Trophoblast cell (in vitro differentiated cells and primary cell): ENCODE data around the gene SLC2A4.
A peak's percentile ranks its signal among the peaks of the same experiment; 100 is the strongest.

Experiments used
- DNase-seq, 2 donors: peaks; one replicate each; pipeline ENCODE4 v3.0.0-alpha.2; 2016
- H2AFZ ChIP-seq: 2 replicates; pipeline ENCODE4 v1.6.1; 2013; ENCODE audit warnings: low read length, moderate library complexity, mild to moderate bottlenecking; ENCODE audit not compliant: insufficient read depth, poor library complexity
- H2AK5ac ChIP-seq: 2 replicates; pipeline ENCODE4 v1.6.1; 2013; ENCODE audit warnings: mild to moderate bottlenecking, low read length
- H2BK120ac ChIP-seq: 2 replicates; pipeline ENCODE4 v1.6.1; 2013; ENCODE audit warnings: low read length, mild to moderate bottlenecking, moderate library complexity; ENCODE audit not compliant: insufficient read depth, poor library complexity
- H2BK12ac ChIP-seq: 2 replicates; pipeline ENCODE4 v1.6.1; 2013; ENCODE audit warnings: mild to moderate bottlenecking, low read length, moderate library complexity
- H2BK5ac ChIP-seq: 2 replicates; pipeline ENCODE4 v1.6.1; 2013; ENCODE audit warnings: low read length, low read depth, moderate library complexity, mild to moderate bottlenecking; ENCODE audit not compliant: poor library complexity
- H3K14ac ChIP-seq: 2 replicates; pipeline ENCODE4 v1.6.1; 2013; ENCODE audit warnings: mild to moderate bottlenecking, low read length
- H3K18ac ChIP-seq: 2 replicates; pipeline ENCODE4 v1.6.1; 2013; ENCODE audit warnings: mild to moderate bottlenecking, low read length
- H3K23ac ChIP-seq: 2 replicates; pipeline ENCODE4 v1.6.1; 2013; ENCODE audit warnings: low read length
- H3K27ac ChIP-seq: 2 replicates; pipeline ENCODE4 v1.5.1; 2013; ENCODE audit warnings: low read depth, mild to moderate bottlenecking, inconsistent platforms, low read length, moderate library complexity
- H3K27me3 ChIP-seq: 2 replicates; pipeline ENCODE4 v1.6.1; 2013; ENCODE audit warnings: inconsistent platforms, mild to moderate bottlenecking, low read length, moderate library complexity; ENCODE audit not compliant: insufficient read depth
- H3K36me3 ChIP-seq, 2 experiments: 1 replicate in 1 of 2; 2 replicates in 1 of 2; pipeline ENCODE4 v1.6.1; 2013; ENCODE audit warnings: low read length in 2 of 2, mild to moderate bottlenecking in 2 of 2, moderate library complexity in 1 of 2; ENCODE audit not compliant: insufficient read depth in 2 of 2, control insufficient read depth in 1 of 2
- H3K4ac ChIP-seq: 2 replicates; pipeline ENCODE4 v1.6.1; 2013; ENCODE audit warnings: low read depth, mild to moderate bottlenecking, low read length, moderate library complexity
- H3K4me1 ChIP-seq, 2 experiments: 1 replicate in 1 of 2; 2 replicates in 1 of 2; pipeline ENCODE4 v1.6.1; 2013; ENCODE audit warnings: low read length in 2 of 2, mild to moderate bottlenecking in 2 of 2, moderate library complexity in 1 of 2; ENCODE audit not compliant: insufficient read depth in 2 of 2, control insufficient read depth in 1 of 2
- H3K4me2 ChIP-seq: 2 replicates; pipeline ENCODE4 v1.6.1; 2013; ENCODE audit warnings: inconsistent platforms, mild to moderate bottlenecking, low read length, moderate library complexity
- H3K4me3 ChIP-seq: 2 replicates; pipeline ENCODE4 v1.5.1; 2013; ENCODE audit warnings: mild to moderate bottlenecking, low read depth, low read length, inconsistent platforms
- H3K79me1 ChIP-seq: one replicate; pipeline ENCODE4 v1.6.1; 2013; ENCODE audit warnings: low read length
- H3K79me2 ChIP-seq: 2 replicates; pipeline ENCODE4 v1.6.1; 2013; ENCODE audit warnings: low read length, mild to moderate bottlenecking; ENCODE audit not compliant: control insufficient read depth, insufficient read depth, poor library complexity
- H3K9ac ChIP-seq: 2 replicates; pipeline ENCODE4 v1.6.1; 2013; ENCODE audit warnings: mild to moderate bottlenecking, low read length
- H3K9me3 ChIP-seq: 2 replicates; pipeline ENCODE4 v1.6.1; 2013; ENCODE audit warnings: low read depth, mild to moderate bottlenecking, control low read depth, inconsistent platforms, low read length; ENCODE audit not compliant: insufficient read depth
- H4K12ac ChIP-seq: 2 replicates; pipeline ENCODE4 v1.6.1; 2013; ENCODE audit warnings: low read depth, mild to moderate bottlenecking, low read length, moderate library complexity
- H4K8ac ChIP-seq: 2 replicates; pipeline ENCODE4 v1.6.1; 2013; ENCODE audit warnings: low read depth, mild to moderate bottlenecking, low read length, moderate library complexity
- H4K91ac ChIP-seq: one replicate; pipeline ENCODE4 v1.6.1; 2013; ENCODE audit warnings: low read depth, mild to moderate bottlenecking, low read length, moderate library complexity
- WGBS: extraction: QIAGEN DNeasy Blood & Tissue Kit; methylation state at CpG from one replicate; pipeline ENCODE4 v1.1.7; 2013; ENCODE audit warnings: missing lambda C conversion rate; ENCODE audit not compliant: insufficient read length, insufficient coverage; ENCODE audit errors: extremely low coverage; 5-methylcytosine and 5-hydroxymethylcytosine counted together

Gene SLC2A4

DNA sequence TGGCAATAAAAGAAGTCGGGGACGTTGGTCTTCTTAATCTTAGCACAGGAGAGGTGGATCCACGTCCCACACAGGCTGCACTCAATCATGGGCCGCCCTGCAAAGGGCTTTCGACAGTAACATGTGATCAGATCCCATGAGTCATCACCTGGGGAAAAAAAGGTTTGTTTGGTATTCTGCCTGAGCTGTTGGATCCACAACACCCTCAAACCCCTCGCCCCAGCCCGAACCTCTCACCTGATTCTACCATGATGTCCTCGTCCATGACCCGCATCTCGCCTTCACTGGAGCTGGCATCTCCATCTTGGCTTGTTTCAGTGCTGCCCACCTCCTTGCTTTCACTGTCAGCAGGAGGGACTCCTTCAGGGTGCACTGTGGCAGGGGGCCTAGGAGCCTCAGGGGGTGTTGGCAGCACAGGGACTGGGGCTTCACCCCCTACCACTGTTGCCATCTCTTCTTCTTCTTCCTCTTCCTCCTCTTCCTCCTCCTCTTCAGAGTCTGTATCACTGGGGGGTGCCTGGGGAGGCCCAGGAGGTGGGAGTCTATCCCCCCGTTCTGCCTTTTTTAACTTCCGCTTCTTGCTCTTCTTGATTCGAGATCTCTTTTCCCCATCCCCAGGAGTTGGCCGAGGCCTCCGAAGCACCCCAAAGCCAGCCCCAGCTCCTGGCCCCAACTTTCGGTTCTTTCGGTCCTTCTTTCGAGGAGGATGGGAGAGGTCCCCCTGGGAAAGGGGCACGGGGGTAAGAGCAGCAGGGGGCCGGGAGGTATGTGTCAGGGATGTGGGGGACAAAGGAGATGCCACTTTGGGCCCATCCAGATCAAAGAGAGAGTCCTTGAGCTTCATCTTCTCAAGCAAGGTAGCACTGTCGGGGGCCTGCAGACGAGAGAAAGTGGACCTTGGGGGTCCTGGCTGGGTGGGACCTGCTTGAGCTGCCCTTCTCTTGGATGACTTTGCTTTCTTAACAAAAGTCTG, 45.5 kb upstream of the SLC2A4 start:
- Histone ChIP-seq H4K8ac (peak overlapping the region; percentile 13), H3K36me3 (peaks cover 25 to 37% of the 10 kb centered on the region in 2 experiments), H3K4me2 (no peak overlapping the region), H3K9me3 (peaks cover 4% of the 10 kb centered on the region), H3K14ac (no peak overlapping the region), H2AFZ (no peak overlapping the region), H3K4me3 (no peak overlapping the region), H3K27me3 (no peaks in the 10 kb centered on the region), H3K4ac (peak overlapping the region; percentile 61), H3K79me1 (peaks cover 24% of the 10 kb centered on the region), H3K18ac (no peak overlapping the region), H2BK12ac (no peak overlapping the region), H3K79me2 (peaks cover 32% of the 10 kb centered on the region), H2BK120ac (no peak overlapping the region), H3K27ac (peak overlapping the region; percentile 38), H4K91ac (no peak overlapping the region), H2BK5ac (no peak overlapping the region), H3K4me1 (peaks cover 16 to 31% of the 10 kb centered on the region in 2 experiments), H2AK5ac (no peak overlapping the region), H4K12ac (no peak overlapping the region), H3K23ac (no peak overlapping the region), H3K9ac (no peak overlapping the region)
- no CpG with 5 or more reads among the region's 22 CpGs for WGBS
- DNase-seq = no peak

GRCh38 chr17:7236808-7237207, 44.7 kb upstream of the SLC2A4 start:
- Histone ChIP-seq H3K9me3 (peaks cover 4% of the 10 kb centered on the region), H4K91ac (no peak overlapping the region), H3K18ac (no peak overlapping the region), H3K9ac (no peak overlapping the region), H2BK5ac (no peak overlapping the region), H2AFZ (no peak overlapping the region), H3K14ac (no peak overlapping the region), H4K8ac (peak overlapping the region; percentile 13), H4K12ac (no peak overlapping the region), H2AK5ac (no peak overlapping the region), H3K27me3 (no peaks in the 10 kb centered on the region), H3K79me2 (peaks cover 32% of the 10 kb centered on the region), H3K4me3 (no peak overlapping the region), H3K4me2 (peak overlapping the region; percentile 71), H2BK12ac (no peak overlapping the region), H3K4me1 (peaks cover 18 to 34% of the 10 kb centered on the region in 2 experiments), H2BK120ac (no peak overlapping the region), H3K36me3 (peaks cover 25 to 38% of the 10 kb centered on the region in 2 experiments), H3K27ac (peak overlapping the region; percentile 89), H3K23ac (no peak overlapping the region), H3K79me1 (peaks cover 25% of the 10 kb centered on the region), H3K4ac (peak overlapping the region; percentile 61)
- no peak for DNase-seq
- WGBS = 100% methylated on average over 1 of the region's 6 CpGs

DNA sequence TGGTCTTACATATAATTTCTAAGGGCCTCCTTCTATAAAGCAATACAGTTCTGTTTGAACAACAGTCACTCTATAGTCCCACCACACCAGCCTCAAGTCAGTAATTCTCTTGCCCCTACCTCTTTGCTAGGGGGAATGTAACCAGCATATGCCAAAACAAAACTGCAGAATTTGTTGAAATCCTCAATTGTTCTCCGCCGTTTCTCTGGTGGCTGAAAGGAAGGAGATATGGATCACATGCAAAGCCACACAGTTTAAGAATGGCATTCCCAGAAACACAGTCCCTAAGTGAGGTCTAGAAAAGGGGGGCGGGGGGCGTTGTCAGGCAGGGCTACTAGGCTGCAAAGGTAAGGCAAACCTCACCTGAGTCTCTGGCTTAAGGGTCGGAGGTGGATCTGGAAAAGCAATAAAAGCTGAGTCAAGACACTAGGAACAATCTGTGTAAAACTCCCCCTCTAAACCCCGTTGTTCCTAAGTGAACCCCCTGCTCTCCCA, 44.2 kb upstream of the SLC2A4 start:
- Histone ChIP-seq H3K4me1 (peaks cover 18 to 32% of the 10 kb centered on the region in 2 experiments), H2AK5ac (peak overlapping the region; percentile 55), H3K27ac (peak overlapping the region; percentile 89), H2BK120ac (no peak overlapping the region), H3K4ac (peak overlapping the region; percentile 89), H3K36me3 (peaks cover 25 to 38% of the 10 kb centered on the region in 2 experiments), H2AFZ (no peak overlapping the region), H4K91ac (no peak overlapping the region), H3K14ac (peak overlapping the region; percentile 65), H3K4me2 (peak overlapping the region; percentile 71), H3K18ac (no peak overlapping the region), H3K27me3 (no peaks in the 10 kb centered on the region), H4K8ac (no peak overlapping the region), H3K23ac (no peak overlapping the region), H3K79me1 (peaks cover 30% of the 10 kb centered on the region), H3K4me3 (peak overlapping the region; percentile 59), H3K79me2 (peaks cover 34% of the 10 kb centered on the region), H4K12ac (peak overlapping the region; percentile 50), H2BK12ac (no peak overlapping the region), H3K9me3 (peaks cover 4% of the 10 kb centered on the region), H2BK5ac (peak overlapping the region; percentile 32), H3K9ac (peak overlapping the region; percentile 17)
- no CpG with 5 or more reads among the region's 6 CpGs for WGBS
- DNase-seq = no peak

DNA sequence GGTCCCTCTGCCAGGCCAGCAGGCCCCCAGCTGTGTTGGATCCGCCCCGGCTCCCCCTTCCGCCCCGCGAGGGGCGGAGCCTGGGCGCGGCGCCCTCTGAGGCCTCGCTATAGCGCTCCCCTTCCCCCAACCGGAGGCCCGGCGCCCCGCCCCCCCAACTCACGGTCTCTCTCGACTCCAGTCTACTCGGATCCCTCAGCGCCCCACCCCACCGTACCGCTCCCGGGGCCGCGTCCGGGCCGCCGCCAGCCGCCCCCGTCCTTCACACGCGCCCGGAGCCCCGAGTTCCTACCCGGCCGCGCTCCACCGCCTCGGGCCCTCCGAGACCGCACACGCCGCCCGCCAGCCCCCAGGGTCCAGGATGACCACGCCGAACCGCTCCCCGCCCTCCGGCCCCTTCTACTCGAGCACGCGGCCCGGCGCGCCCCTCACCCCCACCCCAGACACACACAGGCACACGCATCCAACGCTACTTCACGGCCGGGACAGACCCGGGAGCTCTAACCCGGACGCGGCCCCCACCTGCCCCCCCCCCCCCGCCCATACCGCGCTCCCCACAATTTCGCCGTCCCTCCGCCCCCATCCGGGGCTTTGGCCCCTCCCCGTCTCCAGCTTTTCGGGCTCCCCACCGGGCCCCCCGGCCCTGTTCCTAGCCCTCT, 43.6 kb upstream of the SLC2A4 start:
- H2BK5ac ChIP-seq = peak overlapping the region; percentile 93
- peaks cover 25 to 38% of the 10 kb centered on the region in 2 experiments for H3K36me3 ChIP-seq
- peak overlapping the region; percentile 93 for H2BK120ac ChIP-seq
- no CpG with 5 or more reads among the region's 73 CpGs for WGBS
- peaks cover 34% of the 10 kb centered on the region for H3K79me1 ChIP-seq
- H3K9ac ChIP-seq = peak overlapping the region; percentile 36
- no peak overlapping the region for H3K23ac ChIP-seq
- peaks cover 4% of the 10 kb centered on the region for H3K9me3 ChIP-seq
- no peaks in the 10 kb centered on the region for H3K27me3 ChIP-seq
- peak overlapping the region; percentile 71 for H3K4me2 ChIP-seq
- DNase-seq = peak in 1 of 2 donors; percentile 54
- peak overlapping the region; percentile 94 for H3K4me3 ChIP-seq
- no peak overlapping the region for H2BK12ac ChIP-seq
- H3K18ac ChIP-seq = peak overlapping the region; percentile 94
- H2AFZ ChIP-seq = peak overlapping the region; percentile 68
- peak overlapping the region; percentile 94 for H2AK5ac ChIP-seq
- peaks cover 18 to 31% of the 10 kb centered on the region in 2 experiments for H3K4me1 ChIP-seq
- peak overlapping the region; percentile 89 for H3K27ac ChIP-seq
- H4K91ac ChIP-seq = peak overlapping the region; percentile 95
- H3K14ac ChIP-seq = peak overlapping the region; percentile 95
- H4K8ac ChIP-seq = peak overlapping the region; percentile 94
- H3K79me2 ChIP-seq = peaks cover 36% of the 10 kb centered on the region
- H3K4ac ChIP-seq = peak overlapping the region; percentile 86
- peak overlapping the region; percentile 89 for H4K12ac ChIP-seq
